ENCODE data around the gene POLN.
"Not testable (repeated sequence)": the region's sequence is repeated elsewhere in the genome, so short reads cannot be mapped to it uniquely, and the experiment has no call there.

Gene POLN

DNA sequence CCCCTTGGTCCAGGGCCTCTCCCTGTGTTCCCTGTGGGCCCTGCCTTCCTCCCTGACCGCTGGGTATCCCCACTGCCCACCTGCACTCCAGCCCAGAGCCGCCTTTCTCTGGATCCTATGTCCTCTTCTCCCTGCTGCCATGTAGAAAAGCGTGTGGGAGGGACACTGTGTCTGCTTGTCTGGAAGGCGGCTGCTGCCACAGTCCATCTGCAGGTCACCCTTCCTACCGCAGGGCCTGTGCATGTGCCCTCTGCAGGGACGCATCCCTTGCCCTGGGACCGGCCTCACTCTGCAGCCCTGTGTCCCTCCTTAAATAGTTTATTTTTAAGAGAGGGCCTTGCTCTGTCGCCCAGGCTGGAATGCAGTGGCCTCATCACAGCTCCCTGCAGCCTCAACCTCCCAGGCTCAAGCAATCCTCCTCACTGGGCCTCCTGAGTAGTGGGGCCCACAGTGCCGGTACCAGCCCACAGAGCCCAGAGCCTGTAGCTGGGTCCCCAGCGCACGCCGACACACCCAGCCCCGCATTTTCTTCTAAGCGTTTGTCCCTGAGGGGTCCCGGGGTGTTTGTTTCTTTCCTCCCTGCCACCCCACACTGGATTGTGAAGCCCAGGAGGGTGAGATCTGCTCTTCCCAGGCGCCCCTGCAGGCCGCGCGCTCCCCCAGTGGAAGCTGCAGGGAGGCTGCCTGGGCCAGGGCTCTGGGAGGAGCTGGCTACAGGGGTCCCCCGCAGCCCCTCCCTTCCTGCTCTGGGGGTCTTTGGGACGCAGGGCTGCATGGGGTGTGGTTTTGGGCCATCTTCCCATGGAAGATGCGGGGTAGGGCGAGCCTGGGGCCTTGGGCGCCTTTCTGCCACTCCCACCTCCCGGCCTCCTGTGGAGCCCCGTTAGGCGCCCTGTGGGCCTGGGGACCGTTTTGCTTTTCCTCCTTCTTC, 195.6 kb downstream of the POLN start:
- H3K4me3 ChIP-seq (ENCODE audit: low read length) = no peak overlapping the region
- no peak for TF ChIP-seq ZNF274 (IDR thresholded peaks at IDR 0.05; ENCODE audit: low read depth, low read length)

DNA sequence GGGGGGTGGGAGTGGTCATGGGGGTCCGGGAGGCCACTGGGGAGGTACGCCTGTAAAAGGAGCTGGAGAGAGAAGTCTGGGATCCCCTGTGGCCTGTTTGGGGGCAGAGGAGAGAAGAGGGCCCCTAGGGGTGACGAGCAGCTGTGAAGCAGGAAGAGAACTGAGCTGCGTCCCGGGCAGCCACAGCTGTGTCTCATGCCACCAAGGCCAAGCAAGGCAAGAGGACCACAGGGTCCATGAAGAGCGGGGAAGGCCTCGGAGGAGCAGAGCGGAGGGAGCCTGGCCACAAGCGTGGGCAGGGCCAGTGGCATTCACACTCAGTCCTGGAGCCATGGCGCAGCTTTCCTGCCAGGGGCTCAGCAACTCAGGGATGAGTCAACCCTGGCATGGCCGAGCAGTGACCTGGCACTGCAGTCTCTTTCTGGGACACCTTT, 196.4 kb downstream of the POLN start:
- TF ChIP-seq ZNF274 (IDR thresholded peaks at IDR 0.05; ENCODE audit: low read depth, low read length) = no peak
- no peak overlapping the region for H3K4me3 ChIP-seq (ENCODE audit: low read length)

DNA sequence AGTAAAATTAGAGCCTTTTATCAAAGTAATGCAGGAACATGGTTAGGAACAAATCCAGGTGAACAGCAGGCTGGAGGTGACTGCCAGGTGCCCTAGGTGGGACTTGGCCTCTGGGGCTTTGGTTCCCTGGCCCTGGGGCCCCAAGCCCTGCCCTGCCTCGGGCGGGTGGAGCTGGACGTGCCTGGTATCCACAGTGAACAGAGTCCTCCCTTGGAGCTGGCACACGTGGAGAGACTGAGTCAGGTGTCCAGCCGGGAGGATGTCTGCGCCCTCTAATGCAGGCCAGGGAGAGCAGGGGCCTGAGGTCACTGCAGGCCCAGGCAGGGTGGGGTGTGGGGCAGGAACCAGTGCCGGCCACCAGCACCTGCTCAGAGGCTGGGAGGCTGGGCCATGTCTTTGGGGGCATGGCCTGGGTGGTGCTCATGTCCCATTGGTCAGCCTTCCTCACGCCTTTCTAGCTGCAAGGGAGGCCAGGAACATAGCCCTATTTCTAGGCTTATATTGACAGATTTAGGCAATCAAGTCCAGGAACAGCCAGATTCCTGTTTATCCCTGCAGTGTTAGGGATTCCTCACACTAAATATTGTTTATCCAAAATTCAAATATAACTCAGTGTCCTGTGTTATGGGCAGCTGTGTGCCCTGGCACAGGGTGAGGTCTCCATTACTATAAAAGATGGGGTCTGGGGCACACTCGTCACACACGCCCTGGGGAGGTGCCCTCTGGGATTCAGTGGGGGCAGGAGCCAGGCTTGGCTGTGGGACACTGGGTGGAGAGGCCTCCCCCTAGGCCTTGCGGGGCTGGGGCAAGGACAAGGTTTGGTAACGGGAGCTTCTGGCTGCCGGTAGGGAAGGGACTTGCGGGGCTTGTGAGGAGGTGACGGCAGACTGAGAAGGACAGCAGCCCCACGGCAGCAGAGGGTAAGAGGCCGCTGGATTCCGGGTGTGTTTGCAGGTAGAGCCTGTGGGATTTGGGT, 197.1 kb downstream of the POLN start:
- TF ChIP-seq ZNF274 (IDR thresholded peaks at IDR 0.05; ENCODE audit: low read depth, low read length) = no peak

DNA sequence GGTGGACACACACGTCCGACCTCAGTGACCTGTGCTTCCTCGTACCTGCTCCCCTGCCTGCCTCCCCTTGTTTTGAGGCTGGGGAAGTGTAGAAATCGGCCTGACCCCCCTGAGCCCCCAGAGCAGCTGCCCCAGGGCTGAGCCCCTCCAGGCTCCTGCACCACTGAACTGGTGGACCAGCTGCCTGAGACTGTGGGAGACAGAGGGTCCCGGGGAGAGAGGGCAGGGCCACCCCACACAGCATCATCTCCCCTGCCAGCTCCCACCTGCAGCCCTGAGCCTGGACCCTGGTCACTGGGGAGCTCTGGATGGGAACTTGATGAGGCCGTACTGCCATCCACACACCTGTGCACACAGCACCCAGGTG, 197.8 kb downstream of the POLN start:
- no peak overlapping the region for H3K4me3 ChIP-seq (ENCODE audit: low read length)
- no peak for TF ChIP-seq ZNF274 (IDR thresholded peaks at IDR 0.05; ENCODE audit: low read depth, low read length)

More for the DNA sequence above, 197.1 kb downstream of the POLN start:
- H3K4me3 ChIP-seq (ENCODE audit: low read length) = no peak overlapping the region

DNA sequence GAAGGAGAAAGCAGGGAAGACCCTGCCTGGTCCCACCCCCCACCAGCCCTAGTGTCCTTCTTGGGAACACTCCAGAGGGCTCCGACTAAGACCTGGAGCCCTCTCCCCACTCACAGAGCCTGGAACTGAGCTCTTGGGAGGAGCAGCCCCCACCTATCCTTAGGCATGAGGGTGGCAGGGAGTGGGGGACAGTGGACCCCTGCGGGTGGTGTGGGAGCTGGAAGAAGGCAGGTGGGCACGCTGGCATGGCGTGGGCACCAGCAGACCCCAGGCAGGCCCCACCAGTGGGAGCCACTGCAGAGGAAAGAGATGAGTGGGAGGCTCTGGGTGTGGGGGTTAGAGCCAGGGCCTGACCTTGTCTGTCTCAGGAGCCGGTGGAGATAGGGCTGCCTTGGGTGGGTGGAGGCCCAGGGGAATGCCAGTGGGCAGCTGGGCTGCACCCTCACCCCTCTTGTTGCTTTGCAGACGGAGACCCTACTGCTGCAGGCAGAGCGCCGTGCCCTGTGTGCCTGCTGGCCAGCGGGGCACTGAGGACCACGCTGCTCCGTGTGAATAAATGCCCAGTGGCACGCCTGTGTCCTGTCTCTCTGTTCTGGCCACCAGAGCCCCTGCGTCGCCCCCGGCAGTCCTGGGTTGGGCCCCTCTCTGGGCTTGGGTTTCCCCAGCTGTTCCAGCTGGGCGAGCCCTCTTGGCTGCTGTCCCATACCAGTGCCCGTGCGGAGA, 198.4 kb downstream of the POLN start:
- no peak for TF ChIP-seq ZNF274 (IDR thresholded peaks at IDR 0.05; ENCODE audit: low read depth, low read length)

DNA sequence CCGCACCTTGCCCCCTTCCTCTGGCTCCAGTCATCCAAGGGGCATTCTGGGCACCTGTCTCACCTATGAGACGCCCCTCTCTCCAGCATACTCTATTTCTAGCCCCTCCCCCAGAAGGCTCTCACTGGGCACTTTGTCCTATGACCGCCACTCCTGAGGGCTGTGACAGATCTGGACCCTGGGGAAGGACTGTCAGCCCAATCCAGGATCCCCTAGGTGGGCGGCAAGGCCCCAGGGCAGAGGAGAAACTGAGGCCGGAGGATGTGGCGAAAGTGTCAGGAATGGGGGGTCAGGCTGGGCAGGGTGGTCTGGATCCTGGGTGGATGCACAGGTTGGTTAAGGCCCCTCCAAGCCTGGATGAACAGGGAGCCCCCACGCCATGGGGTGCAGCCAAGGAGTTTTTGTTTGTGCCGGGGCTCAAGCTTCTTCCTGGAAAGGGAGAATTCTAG, 198.9 kb downstream of the POLN start:
- no peak for TF ChIP-seq ZNF274 (IDR thresholded peaks at IDR 0.05; ENCODE audit: low read depth, low read length)

More for the DNA sequence above, 198.4 kb downstream of the POLN start:
- no peak overlapping the region for H3K4me3 ChIP-seq (ENCODE audit: low read length)

DNA sequence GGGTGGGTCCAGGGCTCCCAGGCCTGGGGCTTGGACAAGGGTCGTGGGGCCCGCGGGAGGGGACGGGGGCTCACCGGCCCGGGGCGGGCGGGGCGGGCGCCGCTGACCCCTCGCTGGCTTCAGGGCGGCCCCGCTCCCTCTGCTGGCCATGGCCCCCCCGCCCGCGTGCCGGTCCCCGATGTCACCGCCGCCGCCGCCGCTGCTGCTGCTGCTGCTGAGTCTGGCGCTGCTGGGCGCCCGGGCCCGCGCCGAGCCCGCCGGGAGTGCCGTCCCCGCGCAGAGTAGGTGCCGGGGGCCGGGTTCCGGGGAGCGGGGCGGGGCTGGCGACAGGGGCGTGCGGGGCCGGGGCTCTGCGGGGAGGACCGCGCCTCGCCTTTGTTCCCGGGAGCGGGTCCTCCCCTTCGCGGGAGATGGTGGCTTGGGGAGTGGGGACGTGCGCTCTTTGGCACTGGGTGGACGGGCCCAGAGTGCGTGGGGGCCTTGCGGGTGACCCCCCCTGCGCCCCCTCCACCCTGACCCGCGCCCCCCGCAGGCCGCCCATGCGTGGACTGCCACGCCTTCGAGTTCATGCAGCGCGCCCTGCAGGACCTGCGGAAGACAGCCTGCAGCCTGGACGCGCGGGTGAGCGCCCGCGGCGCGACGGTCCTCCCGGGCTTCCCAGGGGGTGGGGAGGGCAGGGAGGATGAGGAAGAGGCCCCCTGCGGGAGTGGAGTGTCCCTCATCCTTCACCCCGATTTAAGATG, 199.5 kb downstream of the POLN start:
- no peak for TF ChIP-seq ZNF274 (IDR thresholded peaks at IDR 0.05; ENCODE audit: low read depth, low read length)
- H3K4me3 ChIP-seq (ENCODE audit: low read length) = peak overlapping the region; percentile 81

More for the DNA sequence above, 198.9 kb downstream of the POLN start:
- no peak overlapping the region for H3K4me3 ChIP-seq (ENCODE audit: low read length)

DNA sequence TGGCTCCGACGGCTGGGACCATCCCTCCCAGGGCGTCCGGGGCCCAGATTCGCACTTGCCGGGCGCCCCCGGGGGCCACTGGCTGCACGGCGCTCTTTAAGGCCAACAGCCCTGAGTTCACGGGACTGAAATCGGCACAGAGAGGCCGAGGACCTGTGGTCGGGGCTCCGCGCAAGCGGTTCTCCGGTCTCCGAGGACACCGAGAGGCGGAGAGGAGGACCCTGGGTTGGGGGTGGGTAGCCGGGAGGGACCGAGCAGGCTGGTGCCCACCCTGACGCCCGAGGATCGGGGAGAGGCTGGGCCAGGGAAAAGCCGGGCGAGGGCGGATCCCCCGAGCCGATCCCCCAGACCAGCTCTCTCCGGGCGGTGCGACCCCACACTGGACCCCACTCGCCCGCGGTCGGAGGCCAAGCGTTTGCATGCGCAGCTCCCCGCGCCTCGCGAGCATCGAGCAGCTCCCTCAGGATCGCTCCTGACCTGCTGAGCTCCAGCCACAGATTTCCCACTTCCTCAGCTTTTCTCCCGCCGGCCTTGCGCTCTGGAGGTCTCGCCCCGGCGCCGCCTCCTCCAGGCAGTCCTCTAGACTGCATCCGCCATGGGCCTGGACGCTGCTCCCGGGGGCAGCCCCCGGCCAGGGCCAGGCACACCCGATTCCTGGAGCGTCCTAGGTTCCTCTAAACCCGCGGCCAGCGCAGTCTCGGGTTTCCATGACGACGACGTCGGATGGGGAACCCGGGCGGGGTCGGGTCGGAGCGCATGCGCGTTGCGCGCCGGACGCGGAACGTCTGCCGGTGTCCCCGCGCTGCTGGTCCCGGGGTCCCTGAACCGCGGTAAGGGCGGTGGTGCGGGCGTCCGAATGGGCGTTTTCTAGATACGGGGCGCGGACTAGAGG, 200.4 kb downstream of the POLN start:
- peak overlapping the region; percentile 81 for H3K4me3 ChIP-seq (ENCODE audit: low read length)
- no peak for TF ChIP-seq ZNF274 (IDR thresholded peaks at IDR 0.05; ENCODE audit: low read depth, low read length)

DNA sequence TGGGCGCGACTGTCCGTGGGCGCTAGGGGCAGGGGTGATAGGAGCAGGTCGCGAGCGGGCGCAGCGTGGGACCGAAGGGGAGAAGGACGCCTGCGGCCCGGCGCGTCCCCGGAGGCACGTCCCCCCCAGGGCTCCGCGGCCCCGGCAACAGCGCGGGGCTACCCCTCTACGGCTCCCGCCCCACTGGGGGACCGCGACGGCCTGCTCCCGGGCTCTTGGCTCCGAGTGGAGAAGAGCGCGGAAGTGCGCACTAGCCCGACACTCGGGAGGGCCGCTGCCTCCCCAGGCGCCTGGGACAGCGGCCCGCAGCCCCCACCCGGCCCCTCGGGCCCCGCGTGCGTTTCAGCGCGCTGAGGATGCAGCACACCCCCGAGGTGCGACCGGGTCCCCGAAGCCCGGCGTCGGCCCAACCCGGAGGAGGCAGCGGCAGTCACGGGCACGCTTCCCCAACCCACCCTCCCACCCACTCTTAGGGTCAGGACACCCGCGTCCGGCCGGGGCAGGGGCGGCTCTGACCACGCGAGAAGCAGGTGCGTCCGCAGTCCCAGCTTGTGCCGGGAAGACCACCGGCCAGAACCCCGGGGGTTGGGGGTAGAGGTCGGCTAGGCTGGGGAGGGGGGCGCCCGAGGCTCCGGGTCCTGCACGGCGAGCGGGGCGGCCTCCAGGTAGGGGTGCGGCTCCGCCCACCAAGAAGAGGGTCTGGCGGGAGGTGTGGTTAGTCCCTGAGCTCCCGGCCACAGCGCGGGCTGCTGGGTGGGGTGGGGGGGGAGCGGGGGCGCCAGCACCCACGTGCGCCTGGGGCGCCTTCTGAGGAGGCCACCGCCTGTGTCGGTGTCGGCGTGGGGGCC, 201.3 kb downstream of the POLN start:
- H3K4me3 ChIP-seq (ENCODE audit: low read length) = no peak overlapping the region
- no peak for TF ChIP-seq ZNF274 (IDR thresholded peaks at IDR 0.05; ENCODE audit: low read depth, low read length)

DNA sequence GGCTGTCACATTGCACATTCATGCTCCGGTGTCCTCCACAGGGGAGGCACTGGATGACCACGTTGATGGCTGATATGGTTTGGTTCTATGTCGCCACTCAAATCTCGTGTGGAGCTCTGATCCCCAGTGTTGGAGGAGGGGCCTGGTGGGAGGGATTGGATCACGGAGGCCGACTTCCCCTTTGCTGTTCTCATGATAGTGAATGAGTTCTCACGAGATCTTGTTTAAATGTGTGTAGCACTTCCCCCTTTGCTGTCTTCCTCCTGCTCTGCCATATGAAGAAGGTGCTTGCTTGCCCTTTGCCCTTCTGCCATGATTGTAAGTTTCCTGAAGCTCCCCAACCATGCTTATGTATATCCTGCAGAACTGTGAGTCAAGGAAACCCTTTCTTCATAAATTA, 205.1 kb downstream of the POLN start:
- TF ChIP-seq ZNF274 (IDR thresholded peaks at IDR 0.05; ENCODE audit: low read depth, low read length) = no peak
- no peak overlapping the region for H3K4me3 ChIP-seq (ENCODE audit: low read length)

DNA sequence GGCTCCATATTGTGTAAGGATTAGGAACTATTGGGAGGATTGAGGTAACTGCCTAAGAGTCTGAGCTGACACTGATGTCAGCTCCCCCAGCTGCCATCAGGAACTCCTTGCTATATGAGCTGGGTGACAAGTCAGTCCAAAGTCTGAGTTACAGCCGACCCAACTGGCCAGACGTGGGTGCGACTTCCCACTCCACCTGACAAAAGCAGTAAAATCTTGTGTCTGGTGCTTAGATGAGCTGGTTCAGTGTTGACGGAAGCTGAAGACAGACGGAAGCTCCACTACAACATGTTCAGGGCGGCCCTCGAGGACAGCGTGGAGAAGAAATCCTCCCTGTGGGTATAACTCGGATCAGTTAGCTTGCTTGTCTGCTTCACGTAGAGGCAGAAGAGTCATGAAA, 205.6 kb downstream of the POLN start:
- H3K4me3 ChIP-seq (ENCODE audit: low read length) = no peak overlapping the region
- no peak for TF ChIP-seq ZNF274 (IDR thresholded peaks at IDR 0.05; ENCODE audit: low read depth, low read length)

DNA sequence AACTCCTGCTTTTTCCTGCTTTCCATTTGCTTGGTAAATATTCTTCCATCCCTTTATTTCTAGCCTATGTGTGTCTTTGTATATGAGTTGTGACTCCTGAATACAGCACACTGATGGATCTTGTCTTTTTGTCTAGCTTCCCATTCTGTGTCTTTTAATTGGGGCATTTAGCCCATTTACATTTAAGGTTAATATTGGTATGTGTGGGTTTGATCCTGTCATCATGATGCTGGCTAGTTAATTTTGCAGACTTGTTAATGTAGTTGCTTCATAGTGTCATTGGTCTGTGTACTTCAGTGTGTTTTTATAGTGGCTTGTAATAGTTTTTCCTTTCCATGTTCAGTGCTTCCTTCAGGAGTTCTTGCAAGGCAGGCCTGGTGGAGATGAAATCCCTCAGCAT, 210.8 kb downstream of the POLN start:
- H3K4me3 ChIP-seq (ENCODE audit: low read length) = not testable (repeated sequence)

DNA sequence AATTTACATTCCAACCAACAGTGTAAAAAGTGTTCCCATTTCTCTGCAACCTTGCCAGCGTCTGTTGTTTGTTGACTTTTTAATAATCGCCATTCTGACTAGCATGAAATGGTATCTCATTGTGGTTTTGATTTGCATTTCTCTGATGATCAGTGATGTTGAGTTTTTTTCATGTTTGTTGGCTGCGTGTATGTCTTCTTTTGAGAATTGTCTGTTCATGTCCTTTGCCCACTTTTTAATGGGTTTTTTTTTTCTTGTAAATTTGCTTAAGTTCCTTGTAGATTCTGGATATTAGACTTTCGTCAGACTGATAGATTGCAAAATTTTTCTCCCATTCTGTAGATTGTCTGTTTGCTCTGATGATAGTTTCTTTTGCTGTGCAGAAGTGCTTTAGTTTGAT, 214.8 kb downstream of the POLN start:
- not testable (repeated sequence) for H3K4me3 ChIP-seq (ENCODE audit: low read length)
